GM12891 (cell line): ENCODE data around the gene PLA2G5. TPM values are rescaled to one million over a fixed set of nuclear protein-coding genes. Genes with fewer than 3 reads are reported as not detected.
"Not testable (repeated sequence)": the region's sequence is repeated elsewhere in the genome, so short reads cannot be mapped to it uniquely, and the experiment has no call there.

Source experiments
- DNase-seq: peaks from one replicate; pipeline ENCODE4 v3.0.0; 2011; ENCODE audit warnings: low spot score; ENCODE audit not compliant: insufficient read length
- FAIRE-seq: peaks from 2 replicates; lab custom pipeline; 2011; peaks lifted over from hg19 to GRCh38; lab: Jason Lieb, UNC
- PAX5 ChIP-seq: IDR thresholded peaks from 2 replicates; pipeline ENCODE4 v1.6.1; 2011; ENCODE audit warnings: low read length, moderate library complexity, mild to moderate bottlenecking; ENCODE audit not compliant: insufficient read depth, severe bottlenecking
- POLR2A ChIP-seq: IDR thresholded peaks from 2 replicates; pipeline ENCODE4 v1.6.1; 2011; ENCODE audit warnings: low read depth, low read length, control low read depth
- POLR2AphosphoS5 ChIP-seq: IDR thresholded peaks from 2 replicates; pipeline ENCODE4 v1.6.1; 2011; ENCODE audit warnings: low read depth, low read length, control low read depth
- POU2F2 ChIP-seq: IDR thresholded peaks from 2 replicates; pipeline ENCODE4 v1.6.1; 2011; ENCODE audit warnings: low read depth, mild to moderate bottlenecking, control low read depth, low read length, moderate library complexity
- SPI1 ChIP-seq: IDR thresholded peaks from 2 replicates; pipeline ENCODE4 v1.6.1; 2011; ENCODE audit warnings: low read depth, low read length, control low read depth
- TAF1 ChIP-seq: IDR thresholded peaks from 2 replicates; pipeline ENCODE4 v1.6.1; 2011; ENCODE audit warnings: low read depth, low read length, control low read depth
- polyA plus RNA-seq: library from polyadenylated mRNA; unstranded; fragments of >200 nt; gene quantifications from one replicate; pipeline ENCODE4 v1.2.1, GENCODE V29; 2012; ENCODE audit warnings: low read depth, missing spikeins, inconsistent platforms; ENCODE audit not compliant: missing spikeins

Gene PLA2G5, protein sequence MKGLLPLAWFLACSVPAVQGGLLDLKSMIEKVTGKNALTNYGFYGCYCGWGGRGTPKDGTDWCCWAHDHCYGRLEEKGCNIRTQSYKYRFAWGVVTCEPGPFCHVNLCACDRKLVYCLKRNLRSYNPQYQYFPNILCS
- 0.28 TPM for polyA plus RNA-seq

DNA sequence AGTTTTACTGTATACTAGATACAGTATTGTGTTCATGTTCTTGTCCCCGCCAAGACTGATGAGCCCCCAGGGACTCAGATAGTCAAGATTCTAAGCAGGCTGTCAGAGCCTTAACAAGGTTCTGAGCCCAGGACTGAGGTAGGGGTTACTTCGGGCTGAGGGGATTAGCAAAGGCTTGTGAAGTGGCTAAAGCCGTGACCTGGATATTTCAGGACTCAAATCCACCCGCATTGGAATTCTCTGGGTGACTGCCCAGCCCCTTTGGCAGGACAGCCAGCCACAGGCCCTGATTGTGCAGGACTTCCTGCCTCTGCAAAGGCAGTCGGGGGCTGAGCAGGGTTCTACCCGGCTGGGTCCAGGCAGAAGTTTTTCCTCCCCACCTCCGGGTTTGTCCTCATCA is at the start of gene PLA2G5:
Gene PLA2G5, plus strand, starts transcription at position 321 of the 400 bp plus-strand sequence. CDS start 14,637 bp downstream, outside the sequence.
- FAIRE-seq (no peak), DNase-seq (no peak)
- TF ChIP-seq PAX5 (no peak), POLR2AphosphoS5 (no peak), POU2F2 (no peak), SPI1 (no peak), TAF1 (no peak), POLR2A (no peak)

DNA sequence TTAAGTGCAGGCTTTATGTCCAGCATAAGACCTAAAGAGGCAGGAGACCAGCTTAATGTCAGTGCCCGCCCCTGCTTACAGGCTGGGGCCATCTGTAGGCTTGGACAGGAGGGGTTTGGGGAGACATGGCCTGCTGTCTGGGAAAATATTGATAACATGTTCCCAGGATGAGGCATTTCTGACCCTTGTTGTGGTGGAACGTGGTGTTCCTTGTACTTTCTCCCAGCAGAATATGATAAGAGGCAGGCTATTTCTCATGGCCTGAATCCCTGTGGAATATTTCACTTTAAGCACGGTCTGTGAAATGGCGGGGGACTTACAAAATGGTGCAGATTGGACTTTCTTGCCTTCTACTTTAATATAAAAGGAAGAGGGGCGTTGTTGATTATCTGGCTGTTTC is 41.9 kb upstream of the PLA2G5 start:
- no peak for DNase-seq
- TF ChIP-seq PAX5 = no peak
- no peak for TF ChIP-seq SPI1
- no peak for TF ChIP-seq TAF1
- no peak for FAIRE-seq

DNA sequence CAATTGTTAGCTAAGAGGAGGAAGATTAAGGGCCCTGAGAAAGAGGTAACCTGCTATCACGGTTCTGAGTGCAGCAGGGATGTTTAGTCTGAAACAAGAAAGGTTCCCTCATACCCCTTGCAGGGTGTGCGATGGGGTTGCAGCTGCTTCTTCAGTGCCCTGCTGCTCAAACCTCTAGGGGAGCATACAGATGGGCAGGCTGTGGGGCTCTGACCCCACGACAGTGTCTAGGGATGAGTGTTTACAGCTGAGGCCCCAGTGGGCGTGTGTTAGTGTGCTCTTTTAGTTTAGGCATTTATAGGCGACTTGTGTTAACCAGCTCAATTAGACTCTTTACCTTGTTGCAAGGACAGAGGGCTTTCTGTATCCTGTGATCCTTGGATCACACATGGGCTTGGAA is 41.3 kb upstream of the PLA2G5 start:
- no peak for FAIRE-seq
- TF ChIP-seq POLR2A (no peak), PAX5 (no peak), POLR2AphosphoS5 (no peak), TAF1 (no peak), SPI1 (no peak)

DNA sequence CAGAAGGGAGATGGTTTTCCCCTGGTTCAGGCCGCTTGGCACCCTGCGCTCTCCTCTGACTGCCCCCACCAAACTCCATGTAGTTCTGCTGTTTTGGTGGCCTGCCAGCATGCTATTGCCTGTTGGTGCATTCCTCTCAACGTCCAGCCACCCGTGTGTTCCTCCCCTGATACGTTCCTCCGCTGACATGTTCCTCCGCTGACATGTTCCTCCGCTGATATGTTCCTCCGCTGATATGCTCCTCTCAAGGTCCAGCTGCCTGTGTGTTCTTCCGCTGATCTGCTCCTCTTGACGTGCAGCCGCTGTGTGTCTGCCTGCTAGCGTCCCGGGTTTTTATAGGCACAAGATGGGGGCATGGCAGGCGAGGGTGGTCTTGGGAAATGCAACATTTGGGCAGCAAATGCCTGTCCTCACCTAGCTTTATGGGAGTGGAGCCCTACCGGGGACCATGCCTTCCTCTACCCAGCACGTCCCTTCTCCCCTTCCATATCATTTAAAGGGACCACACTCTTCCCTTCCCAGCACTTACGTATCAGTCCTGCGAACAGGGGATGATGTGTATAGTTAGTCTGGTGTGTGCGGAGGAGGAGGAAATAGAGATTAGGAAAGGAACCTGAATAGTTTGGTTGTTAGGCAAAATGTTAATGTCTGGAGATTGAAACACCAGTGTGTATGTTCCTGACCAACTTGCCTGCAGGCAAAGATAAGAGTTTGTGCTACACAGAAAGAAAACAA is 40.6 kb upstream of the PLA2G5 start:
- TF ChIP-seq POLR2A (no peak), SPI1 (no peak), POLR2AphosphoS5 (no peak), TAF1 (no peak), PAX5 (no peak), POU2F2 (no peak)
- FAIRE-seq = no peak
- DNase-seq = no peak

More for the DNA sequence above, 41.3 kb upstream of the PLA2G5 start:
- DNase-seq = no peak

DNA sequence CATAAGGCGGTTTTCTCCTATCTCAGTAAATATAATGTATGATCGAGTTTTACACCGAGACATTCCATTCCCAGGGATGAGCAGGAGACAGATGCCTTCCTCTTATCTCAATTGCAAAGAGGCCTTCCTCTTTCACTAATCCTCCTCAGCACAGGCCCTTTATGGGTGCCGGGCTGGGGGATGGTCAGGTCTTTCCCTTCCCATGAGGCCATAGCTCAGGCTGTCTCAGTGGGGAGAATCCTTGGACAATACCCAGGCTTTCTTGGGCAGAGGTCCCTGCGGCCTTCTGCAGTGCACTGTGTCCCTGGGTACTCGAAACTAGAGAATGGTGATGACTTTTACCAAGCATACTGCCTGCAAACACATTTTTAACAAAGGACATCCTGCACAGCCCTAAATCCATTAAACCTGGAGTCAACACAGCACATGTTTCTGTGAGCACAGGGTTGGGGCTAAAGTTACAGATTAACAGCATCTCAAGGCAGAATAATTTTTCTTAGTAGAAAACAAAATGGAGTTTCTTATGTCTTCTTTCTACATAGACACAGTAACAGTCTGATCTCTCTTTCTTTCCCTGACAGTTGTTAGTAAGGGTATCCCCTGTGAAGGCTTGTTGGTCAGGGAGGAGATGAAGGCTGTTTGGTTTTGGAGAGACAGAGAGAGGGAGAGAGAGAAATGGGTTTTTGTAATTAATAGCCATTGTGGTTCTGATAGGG is 39.4 kb upstream of the PLA2G5 start:
- not testable (repeated sequence) for FAIRE-seq, DNase-seq

DNA sequence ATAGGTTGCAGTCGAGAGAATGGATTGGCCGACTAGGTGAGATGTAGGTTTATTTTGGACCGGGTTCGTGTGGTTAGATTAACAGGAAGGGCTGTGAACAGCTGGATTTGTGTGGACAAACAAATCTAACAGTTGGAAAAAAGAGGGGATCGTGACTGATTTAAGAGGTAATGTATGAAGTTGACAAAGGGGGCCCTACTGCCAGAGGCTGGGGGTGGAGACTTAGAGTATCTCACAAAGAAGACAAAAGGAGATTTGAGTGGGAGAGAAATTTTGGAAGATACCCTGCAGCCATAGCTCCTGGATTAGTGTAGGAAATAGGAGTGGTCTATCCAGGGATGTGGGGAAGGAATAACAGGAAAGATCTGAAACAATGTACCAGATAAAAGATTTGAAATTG is 38.8 kb upstream of the PLA2G5 start:
- no peak for DNase-seq
- no peak for FAIRE-seq
- TF ChIP-seq SPI1 (no peak), TAF1 (no peak), POLR2A (no peak), PAX5 (no peak), POU2F2 (no peak), POLR2AphosphoS5 (no peak)

DNA sequence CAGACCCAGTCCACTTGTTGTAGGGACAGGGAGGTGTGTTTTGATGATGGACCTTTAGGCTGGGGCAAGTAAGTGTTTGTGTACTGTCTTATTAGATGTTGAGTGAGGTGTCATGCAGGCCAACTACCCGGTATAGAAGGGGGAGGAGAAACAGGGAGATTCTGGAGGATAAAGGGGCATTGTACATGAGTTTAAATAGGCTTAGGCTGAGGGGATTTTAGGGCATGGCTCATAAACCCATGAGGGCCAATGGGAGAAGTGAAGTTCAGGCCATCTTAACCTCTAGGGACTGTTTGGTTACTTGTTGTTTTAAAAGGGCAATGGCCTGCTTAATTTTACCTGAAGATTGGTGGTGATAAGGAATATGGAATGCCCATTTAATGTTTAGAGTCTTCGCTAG is 38.2 kb upstream of the PLA2G5 start:
- TF ChIP-seq POU2F2 (no peak), SPI1 (no peak), POLR2A (no peak), POLR2AphosphoS5 (no peak), TAF1 (no peak), PAX5 (no peak)
- DNase-seq (no peak), FAIRE-seq (no peak)

DNA sequence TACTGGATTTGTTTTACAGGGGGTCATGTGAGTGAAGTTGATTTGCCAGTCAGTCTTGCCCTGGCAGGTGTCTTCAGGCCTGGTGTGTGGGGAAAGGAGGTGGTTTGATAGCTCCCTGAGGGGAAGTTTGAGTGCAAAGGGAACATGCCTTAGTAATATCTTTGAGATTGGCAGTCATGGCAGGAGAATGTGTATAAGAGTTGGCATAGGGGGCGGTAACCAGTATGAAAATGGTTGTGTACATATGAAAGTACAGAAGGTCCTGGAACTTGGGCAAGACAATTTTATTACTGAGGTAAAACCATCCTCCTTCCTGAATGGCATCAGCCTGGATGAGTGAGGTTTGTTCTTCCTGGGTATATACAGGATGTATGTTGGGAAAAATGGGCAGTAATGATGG is 37.6 kb upstream of the PLA2G5 start:
- DNase-seq (no peak), FAIRE-seq (no peak)
- no peak for TF ChIP-seq TAF1
- TF ChIP-seq PAX5 = no peak
- TF ChIP-seq POLR2A = no peak
- no peak for TF ChIP-seq SPI1
- TF ChIP-seq POLR2AphosphoS5 = no peak
- no peak for TF ChIP-seq POU2F2

DNA sequence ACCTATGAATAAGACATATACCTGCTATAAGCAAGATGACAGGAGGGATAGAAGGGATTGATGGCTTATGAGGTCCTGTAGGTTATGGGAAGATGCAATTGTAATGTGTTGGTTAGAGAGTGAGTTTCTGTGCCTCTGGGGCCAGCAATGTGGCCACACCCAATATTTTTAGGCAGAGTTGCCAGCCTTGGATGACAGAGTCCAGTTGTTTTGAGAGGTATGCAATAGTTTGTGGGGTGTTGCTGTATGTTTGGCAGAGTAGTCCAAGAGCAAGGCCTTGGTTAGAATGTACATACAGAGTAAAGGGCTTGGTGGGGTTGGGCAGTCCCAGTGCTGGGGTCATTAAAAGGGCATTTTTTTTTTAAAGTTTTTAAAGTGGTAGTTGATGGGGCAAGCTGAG is 36.6 kb upstream of the PLA2G5 start:
- FAIRE-seq (no peak), DNase-seq (no peak)
- no peak for TF ChIP-seq POU2F2
- TF ChIP-seq POLR2A = no peak
- TF ChIP-seq POLR2AphosphoS5 = no peak
- TF ChIP-seq TAF1 = no peak
